OCI-LY3 (cell line): ENCODE data around the gene ZNF175.
A peak's percentile ranks its signal among the peaks of the same experiment; 100 is the strongest.

Experiments used
- H2AFZ ChIP-seq: fragments of 200-600, 300-600 bp; shearing (Covaris generic); 2 replicates; pipeline ENCODE4 v1.6.0; 2014; ENCODE audit warnings: antibody characterized with exemption, low read depth, low read length
- H3K27ac ChIP-seq: fragments of 200-600, 300-600 bp; sonication (generic); 2 replicates; pipeline ENCODE4 v1.5.1; 2014; ENCODE audit warnings: mild to moderate bottlenecking, low read length, moderate library complexity, mixed read lengths
- H3K27me3 ChIP-seq: fragments of 200-600, 300-600 bp; sonication (generic); 2 replicates; pipeline ENCODE4 v1.6.1; 2014; ENCODE audit warnings: low read depth, low read length, mixed read lengths
- H3K36me3 ChIP-seq: fragments of 200-600, 300-600 bp; sonication (generic); replicated peaks from 2 replicates; pipeline ENCODE3; 2014; ENCODE audit warnings: low read depth, low read length, mixed read lengths
- H3K4me1 ChIP-seq: fragments of 300-600, 200-600 bp; sonication (generic); 2 replicates; pipeline ENCODE4 v1.6.1; 2014; ENCODE audit warnings: low read length, mixed read lengths
- H3K4me2 ChIP-seq: fragments of 200-600, 300-600 bp; sonication (generic); 2 replicates; pipeline ENCODE4 v1.6.1; 2014; ENCODE audit warnings: low read length, mixed read lengths
- H3K4me3 ChIP-seq: fragments of 300-600, 200-600 bp; sonication (generic); 2 replicates; pipeline ENCODE4 v1.5.1; 2014; ENCODE audit warnings: antibody characterized with exemption, mild to moderate bottlenecking, low read length, moderate library complexity
- H3K79me2 ChIP-seq: fragments of 300-600, 200-600 bp; shearing (Covaris generic); 2 replicates; pipeline ENCODE4 v1.6.1; 2014; ENCODE audit warnings: mild to moderate bottlenecking, low read length, mixed read lengths
- H3K9ac ChIP-seq: fragments of 300-600, 200-600 bp; shearing (Covaris generic); 2 replicates; pipeline ENCODE4 v1.6.0; 2014; ENCODE audit warnings: mild to moderate bottlenecking, low read length, moderate library complexity
- H3K9me3 ChIP-seq: fragments of 200-600, 300-600 bp; shearing (Covaris generic); 2 replicates; pipeline ENCODE4 v1.6.1; 2014; ENCODE audit warnings: low read length, mixed read lengths; ENCODE audit not compliant: insufficient read depth
- H4K20me1 ChIP-seq: fragments of 200-600, 300-600 bp; sonication (generic); 2 replicates; pipeline ENCODE4 v1.6.1; 2016; ENCODE audit warnings: low read length, mixed read lengths; ENCODE audit not compliant: insufficient read depth
- EZH2phosphoT487 ChIP-seq: fragments of 200-600 bp; shearing (Covaris generic); IDR thresholded peaks from 2 replicates; pipeline ENCODE4 v1.6.1; 2018; ENCODE audit warnings: antibody characterized with exemption, mixed run types, low read depth
- TF ChIP-seq, protein P1 (sequence below): fragments of 200-600, 300-600 bp; sonication (generic); IDR thresholded peaks from 2 replicates; pipeline ENCODE4 v1.5.1; 2014; ENCODE audit warnings: antibody characterized with exemption, low read length, low read depth

ZNF175 gene

DNA sequence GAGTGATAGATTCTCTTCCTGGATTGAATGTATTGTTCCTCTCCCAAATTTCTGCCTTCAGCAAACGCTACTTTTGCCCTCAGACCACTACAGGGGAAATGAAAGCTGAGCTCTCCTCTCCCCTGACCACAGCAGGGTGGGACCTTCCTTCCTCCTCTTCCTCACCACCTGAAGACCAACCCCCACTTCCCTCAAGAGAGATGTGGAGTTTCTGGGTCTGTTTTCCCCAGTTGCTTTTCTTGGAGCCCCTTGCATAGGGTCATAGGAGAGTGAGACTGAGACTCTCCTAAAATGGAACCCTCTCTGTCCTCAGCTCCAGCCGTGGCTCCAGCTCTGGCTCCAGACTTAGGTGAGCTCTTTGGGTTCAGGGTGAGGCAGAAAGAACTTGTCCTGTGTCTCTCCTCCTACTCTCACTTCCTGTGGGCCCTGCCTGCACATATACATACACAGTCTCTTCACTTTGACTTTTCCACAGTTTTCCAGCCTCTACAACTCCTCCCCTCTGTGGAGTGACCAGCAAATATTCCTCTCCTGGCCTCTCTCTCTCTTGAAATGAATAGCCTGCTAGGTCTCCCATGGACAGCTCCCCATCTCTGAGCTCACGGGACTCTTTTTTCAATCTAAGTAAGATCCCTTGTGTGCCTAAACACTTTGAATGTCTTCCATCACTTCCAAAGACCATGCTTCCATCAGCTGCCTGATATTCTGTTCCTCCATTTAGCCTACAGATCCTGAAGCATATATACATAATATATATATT is 19.2 kb upstream of the ZNF175 start:
- Histone ChIP-seq H3K4me1 (peaks cover 22% of the 10 kb centered on the region), H3K4me2 (peak overlapping the region; percentile 46), H3K9ac (no peak overlapping the region), H4K20me1 (no peaks in the 10 kb centered on the region), H3K79me2 (no peaks in the 10 kb centered on the region), H3K4me3 (peak overlapping the region; percentile 11; the same call in 1 of the 2 replicates), H3K27ac (no peak overlapping the region), H3K9me3 (no peaks in the 10 kb centered on the region), H3K36me3 (no peaks in the 10 kb centered on the region), H3K27me3 (peaks cover 75% of the 10 kb centered on the region), H2AFZ (no peak overlapping the region)
- no peak for TF ChIP-seq EZH2phosphoT487
- TF ChIP-seq, protein P1, sequence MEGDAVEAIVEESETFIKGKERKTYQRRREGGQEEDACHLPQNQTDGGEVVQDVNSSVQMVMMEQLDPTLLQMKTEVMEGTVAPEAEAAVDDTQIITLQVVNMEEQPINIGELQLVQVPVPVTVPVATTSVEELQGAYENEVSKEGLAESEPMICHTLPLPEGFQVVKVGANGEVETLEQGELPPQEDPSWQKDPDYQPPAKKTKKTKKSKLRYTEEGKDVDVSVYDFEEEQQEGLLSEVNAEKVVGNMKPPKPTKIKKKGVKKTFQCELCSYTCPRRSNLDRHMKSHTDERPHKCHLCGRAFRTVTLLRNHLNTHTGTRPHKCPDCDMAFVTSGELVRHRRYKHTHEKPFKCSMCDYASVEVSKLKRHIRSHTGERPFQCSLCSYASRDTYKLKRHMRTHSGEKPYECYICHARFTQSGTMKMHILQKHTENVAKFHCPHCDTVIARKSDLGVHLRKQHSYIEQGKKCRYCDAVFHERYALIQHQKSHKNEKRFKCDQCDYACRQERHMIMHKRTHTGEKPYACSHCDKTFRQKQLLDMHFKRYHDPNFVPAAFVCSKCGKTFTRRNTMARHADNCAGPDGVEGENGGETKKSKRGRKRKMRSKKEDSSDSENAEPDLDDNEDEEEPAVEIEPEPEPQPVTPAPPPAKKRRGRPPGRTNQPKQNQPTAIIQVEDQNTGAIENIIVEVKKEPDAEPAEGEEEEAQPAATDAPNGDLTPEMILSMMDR = no peak

DNA sequence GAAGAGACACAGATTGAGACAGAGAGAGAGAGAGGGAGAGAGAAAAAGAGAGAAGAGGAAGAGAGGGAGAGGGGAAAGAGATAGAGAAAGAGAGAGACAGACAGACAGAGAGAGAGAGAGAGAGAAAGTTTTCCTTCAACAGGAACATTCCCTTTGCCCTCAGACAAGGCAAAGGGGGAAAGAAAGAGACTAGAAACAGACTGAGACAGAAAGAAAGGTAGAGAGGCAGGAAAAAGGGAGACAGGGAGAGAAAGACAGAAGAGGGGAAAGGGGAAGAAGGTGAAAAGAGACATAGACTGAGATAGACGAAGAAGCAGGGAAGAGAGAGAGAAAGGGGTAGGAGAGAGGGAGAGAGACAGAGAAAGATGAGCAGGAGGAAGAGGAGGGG is 18.5 kb upstream of the ZNF175 start:
- no peak overlapping the region for H3K27ac ChIP-seq
- H3K36me3 ChIP-seq = no peaks in the 10 kb centered on the region
- no peak for TF ChIP-seq EZH2phosphoT487
- TF ChIP-seq, protein P1 = no peak
- peaks cover 22% of the 10 kb centered on the region for H3K4me1 ChIP-seq
- H3K9me3 ChIP-seq = no peaks in the 10 kb centered on the region
- no peak overlapping the region for H3K4me2 ChIP-seq
- peaks cover 72% of the 10 kb centered on the region for H3K27me3 ChIP-seq
- H2AFZ ChIP-seq = no peak overlapping the region
- H4K20me1 ChIP-seq = no peaks in the 10 kb centered on the region
- no peaks in the 10 kb centered on the region for H3K79me2 ChIP-seq
- no peak overlapping the region for H3K4me3 ChIP-seq
- H3K9ac ChIP-seq = no peak overlapping the region

GRCh38 chr19:51552996-51553725 is 17.9 kb upstream of the ZNF175 start:
- H3K36me3 ChIP-seq = no peaks in the 10 kb centered on the region
- H3K4me2 ChIP-seq = no peak overlapping the region
- peaks cover 70% of the 10 kb centered on the region for H3K27me3 ChIP-seq
- H3K27ac ChIP-seq = no peak overlapping the region
- no peaks in the 10 kb centered on the region for H3K9me3 ChIP-seq
- H3K4me3 ChIP-seq = no peak overlapping the region
- TF ChIP-seq, protein P1 = no peak
- TF ChIP-seq EZH2phosphoT487 = no peak
- H3K4me1 ChIP-seq = peaks cover 22% of the 10 kb centered on the region
- H4K20me1 ChIP-seq = no peaks in the 10 kb centered on the region
- no peaks in the 10 kb centered on the region for H3K79me2 ChIP-seq
- no peak overlapping the region for H2AFZ ChIP-seq
- H3K9ac ChIP-seq = no peak overlapping the region

DNA sequence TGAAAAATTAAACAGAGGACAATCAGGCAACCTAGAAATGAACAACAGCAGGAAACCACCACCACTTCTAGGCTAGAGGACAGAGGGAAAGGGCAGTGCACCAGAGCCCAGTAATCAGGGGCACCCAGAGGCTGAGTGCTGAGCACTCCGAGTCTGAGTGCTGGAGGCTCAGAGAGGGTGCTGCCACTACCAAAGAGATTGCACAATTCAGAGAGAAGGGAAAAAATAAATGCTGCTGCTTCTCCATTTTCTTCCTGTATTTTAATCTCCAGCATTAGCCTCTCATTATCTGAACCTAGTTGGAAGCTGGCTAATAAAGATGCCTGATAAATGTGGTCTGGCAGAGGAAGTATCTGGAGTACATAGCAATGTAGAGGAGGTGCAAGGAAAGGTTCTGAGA is 11.8 kb upstream of the ZNF175 start:
- H3K4me2 ChIP-seq = no peak overlapping the region
- peaks cover 5% of the 10 kb centered on the region for H3K4me1 ChIP-seq
- no peaks in the 10 kb centered on the region for H3K9me3 ChIP-seq
- H4K20me1 ChIP-seq = no peaks in the 10 kb centered on the region
- H3K27me3 ChIP-seq = peaks cover 72% of the 10 kb centered on the region
- no peak overlapping the region for H2AFZ ChIP-seq
- H3K4me3 ChIP-seq = no peak overlapping the region
- TF ChIP-seq, protein P1 = no peak
- TF ChIP-seq EZH2phosphoT487 = no peak
- no peak overlapping the region for H3K9ac ChIP-seq
- H3K36me3 ChIP-seq = no peaks in the 10 kb centered on the region
- no peaks in the 10 kb centered on the region for H3K79me2 ChIP-seq
- no peak overlapping the region for H3K27ac ChIP-seq
